Measurements from ENCODE around the gene CCNL2. TPM values are rescaled to one million over a fixed set of nuclear protein-coding genes. Genes with fewer than 3 reads are reported as not detected.
A peak's percentile ranks its signal among the peaks of the same experiment; 100 is the strongest.
"Not testable (repeated sequence)": the region's sequence is repeated elsewhere in the genome, so short reads cannot be mapped to it uniquely, and the experiment has no call there.

Gene CCNL2
- total RNA-seq, 4 donors from 2014 or later: 31.6 to 248 (median 127) TPM

DNA sequence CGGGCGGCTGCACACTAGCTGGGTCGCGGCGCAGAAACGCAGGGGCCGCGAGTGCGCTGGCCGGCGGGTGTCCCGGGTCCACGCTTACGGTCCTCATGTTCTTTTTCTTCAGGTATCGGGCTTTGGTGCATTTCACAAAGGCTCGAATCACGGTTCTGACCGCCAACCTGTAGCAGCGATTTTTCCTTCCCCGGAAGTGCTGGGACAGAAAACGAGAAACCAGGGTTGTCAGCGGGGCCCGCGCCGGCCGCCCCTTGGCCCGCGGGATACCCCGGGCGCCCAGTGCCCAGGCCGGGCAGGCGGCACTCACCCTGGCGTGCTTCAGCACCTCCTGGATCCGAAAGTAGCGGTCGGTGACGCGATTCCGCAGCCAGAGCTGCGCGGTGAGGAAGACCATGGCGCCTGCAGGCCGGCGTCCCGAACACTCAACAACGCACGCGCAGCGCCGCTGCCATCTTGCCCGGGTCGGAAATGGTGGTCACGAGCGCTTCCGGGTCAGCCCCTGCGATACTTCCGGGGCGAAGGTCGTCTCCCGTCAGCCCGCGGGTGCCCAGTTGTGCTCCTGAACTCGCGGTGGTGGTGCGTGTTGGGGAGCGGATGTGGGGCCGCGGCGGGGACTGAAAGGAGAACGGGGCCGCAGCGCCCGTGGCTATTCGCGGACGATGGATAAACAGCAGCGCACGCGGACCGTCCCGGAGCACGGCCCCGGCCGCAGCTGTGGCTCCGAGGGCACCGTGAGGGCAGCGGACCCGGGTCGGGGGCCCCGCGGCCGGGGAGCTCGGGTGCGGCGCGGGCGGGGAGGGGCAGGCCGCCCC is 7.9 kb upstream of the CCNL2 start, which contains the start of gene MRPL20:
TSS of gene MRPL20 (minus strand) at position 473 of the 815 bp plus-strand sequence. CDS start at position 397, 76 bp downstream.
- Histone ChIP-seq H3K4me1 (peaks cover 0 to 51% (median 32%) of the 10 kb centered on the region in 3 donors), H3K9me3 (no peaks in the 10 kb centered on the region), H3K36me3 (peaks cover 0 to 48% of the 10 kb centered on the region in 2 donors), H3K27ac (peak within 1 kb of the TSS; percentile 73 to 91 (median 88)), H3K27me3 (no peaks in the 10 kb centered on the region), H3K4me3 (peak within 1 kb of the TSS; percentile 87 to 96)
- WGBS, 2 donors (ENCODE audit: low coverage in 1 of 2): 0% methylated on average over 2 to 12 of the region's 98 CpGs
- ATAC-seq: peak; percentile 98
- TF ChIP-seq POLR2A (IDR thresholded peaks at IDR 0.05) (peak; percentile 64 to 76), CTCF (IDR thresholded peaks at IDR 0.05) (peak in 1 of 4 experiments; percentile 9), POLR2AphosphoS5 (IDR thresholded peaks at IDR 0.05) (peak; percentile 92), EP300 (IDR thresholded peaks at IDR 0.05) (no peak)

GRCh38 chr1:1406101-1406820 is 7.1 kb upstream of the CCNL2 start:
- H3K27ac ChIP-seq: peak overlapping the region; percentile 47 to 91 (median 88)
- no peaks in the 10 kb centered on the region for H3K27me3 ChIP-seq
- no peaks in the 10 kb centered on the region for H3K9me3 ChIP-seq
- TF ChIP-seq POLR2A (IDR thresholded peaks at IDR 0.05) (no peak), POLR2AphosphoS5 (IDR thresholded peaks at IDR 0.05) (no peak), CTCF (IDR thresholded peaks at IDR 0.05) (no peak), EP300 (IDR thresholded peaks at IDR 0.05) (no peak)
- WGBS, 2 donors (ENCODE audit: low coverage in 1 of 2): 50 to 55% methylated on average over 20 to 31 of the region's 43 CpGs
- H3K4me3 ChIP-seq: peak overlapping the region; percentile 87 to 96
- H3K4me1 ChIP-seq: peaks cover 0 to 58% (median 32%) of the 10 kb centered on the region in 3 donors
- H3K36me3 ChIP-seq: peaks cover 0 to 56% of the 10 kb centered on the region in 2 donors
- ATAC-seq: no peak

DNA sequence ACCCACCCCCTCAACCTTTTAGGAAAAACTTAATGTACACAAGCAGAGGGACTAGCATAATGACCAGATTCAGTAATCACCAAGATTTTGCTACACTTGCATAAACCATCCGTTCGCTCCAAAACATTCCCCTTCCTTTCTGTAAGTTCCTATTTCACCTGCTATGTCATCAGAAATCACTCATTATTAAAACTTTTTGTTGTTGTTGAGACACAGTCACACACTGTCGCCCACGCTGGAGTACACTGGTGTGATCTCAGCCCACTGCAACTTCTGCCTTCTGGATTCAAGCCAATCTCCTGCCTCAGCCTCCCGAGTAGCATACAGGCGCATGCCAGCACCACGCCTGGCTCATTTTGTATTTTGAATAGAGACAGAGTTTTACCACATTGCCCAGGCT is 4.5 kb upstream of the CCNL2 start:
- TF ChIP-seq POLR2AphosphoS5 (IDR thresholded peaks at IDR 0.05) (no peak), EP300 (IDR thresholded peaks at IDR 0.05) (no peak), POLR2A (IDR thresholded peaks at IDR 0.05) (no peak), CTCF (IDR thresholded peaks at IDR 0.05) (no peak)
- Histone ChIP-seq H3K4me1 (peaks cover 0 to 63% (median 37%) of the 10 kb centered on the region in 3 donors), H3K9me3 (no peaks in the 10 kb centered on the region), H3K27ac (no peak overlapping the region), H3K27me3 (no peaks in the 10 kb centered on the region), H3K4me3 (no peak overlapping the region), H3K36me3 (peaks cover 0 to 55% of the 10 kb centered on the region in 2 donors)
- WGBS, 2 donors (ENCODE audit: low coverage in 1 of 2): 57 to 76% methylated on average over 3 to 7 of the region's 7 CpGs
- ATAC-seq: no peak

DNA sequence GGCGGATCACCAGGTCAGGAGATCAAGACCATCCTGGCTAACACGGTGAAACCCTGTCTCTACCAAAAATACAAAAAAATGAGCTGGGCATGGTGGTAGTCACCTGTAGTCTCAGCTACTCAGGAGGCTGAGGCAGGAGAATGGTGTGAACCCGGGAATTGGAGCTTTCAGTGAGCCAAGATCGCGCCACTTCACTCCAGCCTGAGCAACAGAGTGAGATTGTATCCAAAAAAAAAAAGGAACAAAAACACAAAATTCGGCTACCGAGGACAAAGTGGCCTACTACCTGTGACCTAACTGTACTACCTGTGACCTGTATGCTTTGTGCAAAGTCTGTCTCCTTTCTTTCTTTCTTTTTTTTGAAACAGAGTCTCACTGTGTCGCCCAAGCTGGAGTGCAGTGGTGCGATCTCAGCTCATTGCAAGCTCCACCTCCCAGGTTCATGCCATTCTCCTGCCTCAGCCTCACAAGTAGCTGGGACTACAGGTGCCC is 3.8 kb upstream of the CCNL2 start:
- Histone ChIP-seq H3K36me3 (peaks cover 0 to 58% of the 10 kb centered on the region in 2 donors), H3K4me1 (peaks cover 0 to 63% (median 34%) of the 10 kb centered on the region in 3 donors)
- 84 to 89% methylated on average over 6 to 9 of the region's 9 CpGs for WGBS, 2 donors (ENCODE audit: low coverage in 1 of 2)
- not testable (repeated sequence) for H3K9me3 ChIP-seq, H3K4me3 ChIP-seq, H3K27ac ChIP-seq, H3K27me3 ChIP-seq, ATAC-seq

Data from gastroesophageal sphincter (tissue), 4 donors.